KG1 (cell line): Measurements from ENCODE around the gene MRPL28.
A peak's percentile ranks its signal among the peaks of the same experiment; 100 is the strongest.
"Not testable (repeated sequence)": the region's sequence is repeated elsewhere in the genome, so short reads cannot be mapped to it uniquely, and the experiment has no call there.

Source experiments
- DNase-seq: peaks from one replicate; lab custom pipeline; 2025; lab: John Stamatoyannopoulos, UW

Gene MRPL28

GRCh38 chr16:389352-389751 is 19.0 kb upstream of the MRPL28 start:
- DNase-seq = no peak

GRCh38 chr16:387761-388666 is 17.7 kb upstream of the MRPL28 start:
- DNase-seq = not testable (repeated sequence)

GRCh38 chr16:386641-387156 is 16.4 kb upstream of the MRPL28 start:
- no peak for DNase-seq

DNA sequence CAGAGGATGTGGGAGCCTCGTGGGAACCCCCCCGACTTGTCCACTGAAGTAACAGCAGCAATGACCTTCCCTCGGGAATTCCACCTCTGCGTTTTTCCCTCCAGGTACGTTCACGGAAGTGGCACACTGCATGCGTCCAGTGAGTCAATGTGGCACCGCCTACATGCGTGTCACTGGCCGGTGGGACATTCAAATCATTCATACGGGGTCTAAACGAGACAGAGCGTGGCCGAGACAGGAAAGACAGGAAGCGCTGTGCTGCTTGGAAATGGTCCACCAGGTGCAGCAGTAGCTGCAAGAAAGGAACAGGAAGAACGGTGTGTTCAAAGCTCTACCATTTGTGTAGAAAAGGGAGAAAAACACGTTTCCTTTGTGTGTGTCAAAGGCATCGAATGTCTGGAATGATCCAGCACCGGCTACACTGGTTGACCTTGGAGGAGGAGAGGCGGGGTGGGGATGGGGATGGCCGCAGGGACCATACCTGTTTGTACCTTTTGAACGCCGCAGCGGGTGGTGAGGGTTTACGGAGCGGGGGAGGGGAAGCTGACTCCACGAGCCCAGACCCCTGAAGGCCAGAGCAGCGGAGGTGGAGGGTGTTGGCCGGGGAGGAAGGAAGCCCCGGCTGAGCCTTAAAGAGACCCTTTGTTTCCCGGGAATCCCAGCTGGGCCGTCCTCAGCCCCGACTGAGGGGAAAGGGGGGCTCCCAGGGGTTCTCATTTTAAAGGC is 13.2 kb upstream of the MRPL28 start:
- no peak for DNase-seq

GRCh38 chr16:381789-382717 is 11.7 kb upstream of the MRPL28 start, which contains the start of gene PGAP6:
Gene PGAP6, minus strand, starts transcription at chr16:381978. Its CDS starts 157 bp downstream, at chr16:381821.
- peak; percentile 39 for DNase-seq

- DNase-seq = no peak
These were observed 10.9 kb upstream of the MRPL28 start for GRCh38 chr16:381012-381788.

DNA sequence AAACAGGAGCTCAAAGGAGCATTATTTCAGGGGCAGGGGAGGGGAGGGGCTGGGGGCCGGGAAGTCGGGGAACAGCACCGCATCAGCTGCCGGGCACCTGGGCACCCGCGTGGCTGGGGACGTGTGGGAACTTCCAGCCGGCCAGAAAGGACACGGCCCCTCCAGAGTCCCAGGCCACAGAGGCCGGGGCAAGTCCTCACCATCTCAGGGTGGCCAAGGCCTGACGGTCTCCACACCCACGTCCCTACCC is 10.3 kb upstream of the MRPL28 start:
- no peak for DNase-seq

GRCh38 chr16:379961-380761 is 9.8 kb upstream of the MRPL28 start:
- DNase-seq = no peak

DNA sequence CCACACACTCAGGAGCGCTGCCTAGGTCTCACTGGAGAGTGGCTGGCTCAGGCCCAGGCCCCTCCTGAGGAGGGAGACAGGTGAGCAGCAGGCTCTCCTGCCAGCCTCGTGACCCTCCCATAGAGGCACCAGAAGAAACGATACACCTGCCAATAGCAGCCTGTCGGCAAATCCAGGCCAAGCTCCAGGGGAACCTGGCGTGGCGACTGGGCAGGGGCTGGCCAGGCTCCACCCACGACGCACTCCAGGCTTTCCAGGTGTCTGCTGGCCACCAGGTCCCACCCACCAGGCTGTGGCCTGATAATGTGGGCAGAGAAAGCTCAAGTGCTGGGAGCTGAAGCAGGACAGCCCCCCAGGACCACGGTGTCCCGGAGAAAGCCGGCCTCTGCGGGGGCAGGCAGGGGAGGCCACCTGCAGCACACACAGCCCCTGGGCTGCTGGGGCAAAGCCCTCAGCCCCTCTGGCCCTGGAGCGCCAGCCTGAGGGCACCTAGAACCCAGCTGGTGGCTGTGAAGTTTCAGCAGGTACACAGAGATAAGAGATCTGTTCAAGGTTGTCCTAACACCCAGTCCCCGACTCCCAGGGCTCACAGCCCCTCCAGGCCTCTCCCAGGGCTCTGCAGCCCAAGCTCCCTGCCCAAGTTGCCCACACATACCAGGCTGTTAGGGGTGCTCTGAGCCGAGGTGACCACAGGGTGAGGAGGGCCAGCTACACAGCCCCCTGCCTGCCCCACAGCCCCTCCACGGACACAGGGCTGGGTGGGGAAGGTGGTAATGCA is 9.0 kb upstream of the MRPL28 start:
- no peak for DNase-seq

DNA sequence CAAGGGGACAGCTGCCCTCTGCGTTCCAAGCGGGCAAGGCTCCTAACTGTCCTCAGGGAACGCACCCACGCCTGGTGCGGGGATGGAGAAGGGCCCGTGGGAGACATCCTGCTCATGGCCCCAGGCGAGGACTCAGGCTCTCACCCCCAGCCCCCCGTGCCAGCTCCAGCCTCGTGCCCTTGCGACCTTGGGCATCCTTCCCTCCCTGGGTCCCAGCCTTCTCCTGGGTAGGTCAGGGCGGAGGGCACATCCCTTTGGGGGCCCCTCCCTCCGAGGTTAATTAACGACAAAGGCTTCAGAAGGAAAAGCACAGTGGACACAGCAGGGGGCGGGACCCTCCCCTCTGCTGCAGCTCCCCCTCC is 8.5 kb upstream of the MRPL28 start:
- DNase-seq = no peak

- not testable (repeated sequence) for DNase-seq
These were observed 7.9 kb upstream of the MRPL28 start for GRCh38 chr16:378113-378820.

GRCh38 chr16:377419-377951 is 7.1 kb upstream of the MRPL28 start:
- DNase-seq = no peak

DNA sequence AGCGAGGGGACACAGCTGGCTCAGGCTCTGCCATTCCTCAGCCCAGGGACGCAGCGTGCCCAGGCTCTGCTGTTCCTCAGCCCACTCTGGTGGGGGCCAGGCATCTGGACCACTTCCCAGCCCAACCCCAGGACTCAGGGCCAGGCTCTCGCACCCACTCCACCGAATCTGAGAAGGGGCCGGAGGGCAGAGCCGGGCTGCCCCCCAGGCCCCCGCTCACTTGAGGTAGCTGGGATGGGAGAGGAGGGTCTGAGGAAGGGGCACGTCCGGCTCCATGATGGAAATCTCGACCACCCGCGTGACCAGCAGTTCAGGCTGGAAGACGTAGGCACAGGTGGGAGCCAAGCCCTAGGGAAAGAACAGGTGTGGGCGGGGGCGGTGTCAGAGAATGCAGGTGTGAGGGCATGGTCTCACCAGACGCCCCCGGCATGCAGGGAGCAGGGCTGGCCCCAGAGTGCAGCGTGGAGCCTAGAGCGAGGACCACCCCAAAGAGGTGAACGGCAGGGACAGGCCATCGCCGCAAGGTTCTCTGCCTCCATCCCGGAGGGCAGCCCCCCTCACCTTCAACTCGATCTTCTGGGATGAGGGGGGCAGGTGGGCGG is 6.6 kb upstream of the MRPL28 start:
- no peak for DNase-seq

DNA sequence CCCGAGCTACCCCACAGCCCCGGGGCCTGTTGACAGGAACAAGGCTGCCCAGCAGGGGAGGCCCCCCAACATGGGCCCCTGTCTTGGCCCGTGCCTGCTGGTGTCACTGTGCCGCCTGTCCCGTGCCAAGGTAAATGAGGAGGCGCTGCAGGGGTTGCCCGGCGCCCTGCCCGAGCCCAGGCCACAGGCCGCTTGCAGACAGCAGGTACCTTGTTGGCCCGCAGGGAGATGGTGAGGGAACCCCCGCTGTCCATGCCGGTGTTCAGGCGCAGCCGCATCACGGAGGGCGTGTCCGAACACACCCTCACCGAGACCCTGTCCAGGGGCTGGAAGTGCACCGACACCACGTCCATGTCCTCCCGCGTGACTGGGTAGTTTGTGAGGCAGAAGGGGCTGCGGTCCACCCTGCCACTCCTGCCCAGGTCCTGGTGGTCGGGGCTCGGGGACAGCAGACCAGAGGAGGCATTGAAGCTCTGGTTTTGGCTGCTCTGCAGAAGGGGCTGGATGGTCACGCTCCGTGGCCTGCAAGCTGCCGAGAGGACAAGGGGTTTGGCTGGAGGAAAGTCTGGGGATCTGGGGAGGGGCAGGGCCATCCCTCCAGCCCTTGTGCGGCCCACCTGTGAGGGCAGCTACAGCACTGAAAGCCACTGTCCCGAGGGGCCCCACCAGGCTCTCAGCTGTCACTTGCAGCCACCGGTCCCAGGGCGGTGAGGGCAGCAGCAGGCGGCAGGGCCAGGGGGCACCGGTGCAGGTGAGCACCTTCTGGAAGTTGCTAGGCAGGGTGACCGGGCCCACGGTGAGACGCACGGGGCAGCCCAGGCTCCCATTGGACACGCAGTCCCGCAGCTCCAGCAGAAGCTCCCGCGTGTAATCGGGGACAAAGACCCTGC is 5.8 kb upstream of the MRPL28 start:
- DNase-seq = no peak

GRCh38 chr16:375212-375611 is 4.9 kb upstream of the MRPL28 start:
- DNase-seq = no peak

GRCh38 chr16:374616-374926 is 4.2 kb upstream of the MRPL28 start:
- no peak for DNase-seq

- DNase-seq = no peak
These were observed 3.7 kb upstream of the MRPL28 start for GRCh38 chr16:373848-374615.
